GM18909 (cell line): ENCODE data around the gene ZNF462.
A peak's percentile ranks its signal among the peaks of the same experiment; 100 is the strongest.

Experiments used
- ATAC-seq: cut with Tn5 transposase; IDR thresholded peaks from one replicate; pipeline ENCODE4 v1.9.1; 2021; ENCODE audit warnings: mild to moderate bottlenecking; ENCODE audit not compliant: unreplicated experiment, poor library complexity

Gene ZNF462

DNA sequence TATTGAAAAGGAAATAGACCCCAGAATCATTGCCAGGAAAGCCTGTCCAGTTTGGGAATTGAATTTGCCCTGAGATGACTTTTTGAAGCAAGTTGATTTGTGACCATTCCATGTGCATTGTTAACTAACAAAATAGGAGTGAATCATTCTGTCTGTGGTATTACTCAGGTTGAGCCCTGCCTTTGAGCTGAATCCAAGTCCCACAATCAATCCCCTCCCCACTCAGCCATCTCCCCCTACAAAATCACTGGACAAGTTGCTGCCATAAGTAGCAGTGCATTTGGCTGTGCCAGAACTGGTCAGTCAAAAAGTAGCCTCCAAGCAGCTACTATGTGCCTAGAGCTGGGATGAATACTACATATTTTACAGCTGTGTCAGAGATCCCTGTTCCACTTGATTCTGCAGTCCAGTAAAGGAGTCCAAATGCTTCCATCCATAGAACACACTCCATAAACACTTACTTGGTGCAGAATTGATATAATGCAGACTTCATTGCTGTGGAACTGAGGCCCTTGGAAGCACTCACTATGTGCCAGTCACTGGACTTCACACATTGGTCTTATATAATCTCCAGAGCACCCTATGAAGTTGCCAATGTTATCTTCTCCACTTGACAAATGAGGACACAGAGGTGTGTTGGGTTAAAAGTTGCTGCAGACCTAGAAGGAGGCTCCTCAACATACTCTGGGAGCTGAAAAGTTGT lies 96.1 kb downstream of the ZNF462 start:
- ATAC-seq: no peak

DNA sequence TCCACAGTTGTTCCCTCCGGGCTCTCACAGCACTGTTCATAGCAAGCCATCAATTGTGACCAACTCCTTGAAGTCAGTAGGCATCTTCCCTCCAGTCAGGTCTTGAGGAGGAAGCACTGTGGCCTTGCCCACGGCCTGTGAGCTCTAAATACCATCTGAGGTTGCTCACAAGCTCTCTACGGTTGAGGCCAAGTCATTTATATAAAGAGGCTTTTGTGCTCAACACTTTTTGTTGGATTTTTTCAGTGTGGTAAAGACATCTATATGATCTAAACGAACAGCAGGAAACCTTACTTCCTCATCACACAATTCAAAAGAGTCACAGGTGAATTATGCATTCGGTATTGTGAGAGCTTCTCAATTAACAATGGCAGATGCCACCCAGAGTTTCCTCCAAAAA lies 97.3 kb downstream of the ZNF462 start:
- no peak for ATAC-seq

DNA sequence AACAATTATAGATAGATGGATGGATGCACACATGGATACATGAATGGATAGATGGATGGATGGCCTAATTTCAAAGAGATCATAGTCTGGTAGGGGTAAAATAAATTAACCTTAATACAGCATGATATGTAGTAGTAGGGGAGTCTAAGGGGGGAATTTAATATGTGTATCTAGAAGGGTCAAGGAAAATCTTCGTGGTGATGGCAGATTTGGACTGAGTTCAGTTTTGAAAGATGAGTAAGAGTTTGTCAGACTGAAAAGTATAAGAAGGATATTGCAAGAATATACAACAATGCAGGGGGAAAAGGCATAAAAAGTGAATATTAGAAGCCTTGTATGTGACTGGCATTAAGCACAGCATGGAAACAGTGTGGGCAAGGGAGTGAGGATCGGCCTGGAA lies 98.7 kb downstream of the ZNF462 start:
- no peak for ATAC-seq

DNA sequence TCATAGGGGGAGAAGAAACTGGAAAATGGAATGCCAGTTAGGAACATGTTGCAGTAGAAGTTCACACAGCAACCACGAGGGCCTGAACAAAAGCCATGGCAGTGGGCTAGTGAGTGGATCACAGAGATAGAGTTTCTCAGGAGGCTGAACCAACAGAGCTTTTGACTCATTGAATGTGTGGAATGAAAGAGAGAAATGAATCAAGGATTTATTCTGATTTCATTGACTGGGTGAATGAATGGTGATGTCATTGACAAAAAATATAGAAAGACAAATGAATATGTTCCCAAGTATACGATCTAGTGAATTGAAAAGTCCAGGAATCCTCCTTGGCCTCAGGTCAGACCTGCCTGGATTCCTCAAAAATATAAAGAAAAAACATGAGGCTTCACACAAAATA lies 99.2 kb downstream of the ZNF462 start:
- no peak for ATAC-seq

DNA sequence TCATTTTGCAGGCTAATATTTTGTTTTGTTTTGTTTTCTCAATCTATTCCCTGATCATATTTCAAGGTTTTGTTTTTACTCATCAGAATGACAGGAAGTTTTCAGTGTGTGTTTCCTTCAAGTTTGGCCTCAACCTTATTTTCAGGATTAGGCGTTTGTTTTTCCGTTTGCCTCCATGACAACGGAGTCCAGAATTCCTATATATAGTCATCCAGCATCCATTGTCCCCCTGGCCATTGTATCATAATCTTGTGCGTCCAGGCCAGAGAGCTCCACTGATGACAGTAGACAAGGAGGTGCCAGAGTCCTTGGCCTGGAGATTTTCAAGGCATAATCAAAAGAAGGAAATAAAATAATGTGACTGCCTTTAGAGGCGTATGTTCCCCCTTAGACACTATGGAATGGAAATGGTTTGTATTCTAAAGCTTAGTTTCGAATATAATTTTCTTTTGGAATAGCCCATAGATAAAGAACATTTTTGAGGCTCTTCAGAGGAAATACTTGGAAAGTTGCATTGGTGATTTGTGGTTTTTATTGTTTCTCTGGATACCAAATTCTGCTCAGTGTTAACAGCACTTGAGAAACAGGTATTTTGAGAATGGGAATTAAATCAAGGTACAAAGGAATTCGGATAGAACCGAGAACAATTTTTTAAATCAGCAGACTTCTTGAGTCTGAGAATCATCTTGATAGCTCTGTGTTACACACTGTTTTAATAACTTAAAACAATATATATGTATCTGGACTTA lies 99.8 kb downstream of the ZNF462 start:
- ATAC-seq: no peak

DNA sequence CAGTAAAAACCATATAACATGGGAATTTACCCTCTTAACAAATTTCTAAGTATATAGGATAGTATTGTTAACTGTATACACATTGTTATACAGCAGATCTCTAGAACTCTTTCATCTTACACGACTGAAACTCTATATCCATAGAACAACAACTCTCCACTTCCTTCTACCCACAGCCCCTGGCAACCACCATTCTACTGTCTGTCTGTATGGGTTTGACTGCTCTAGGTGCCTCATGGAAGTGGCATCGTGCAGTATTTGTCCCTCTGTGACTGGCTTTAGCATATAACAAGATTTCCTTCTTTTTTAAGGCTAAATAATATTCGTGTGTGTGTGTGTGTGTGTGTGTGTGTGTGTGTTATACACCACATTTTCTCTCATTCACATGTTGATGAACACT lies 100.7 kb downstream of the ZNF462 start:
- no peak for ATAC-seq

DNA sequence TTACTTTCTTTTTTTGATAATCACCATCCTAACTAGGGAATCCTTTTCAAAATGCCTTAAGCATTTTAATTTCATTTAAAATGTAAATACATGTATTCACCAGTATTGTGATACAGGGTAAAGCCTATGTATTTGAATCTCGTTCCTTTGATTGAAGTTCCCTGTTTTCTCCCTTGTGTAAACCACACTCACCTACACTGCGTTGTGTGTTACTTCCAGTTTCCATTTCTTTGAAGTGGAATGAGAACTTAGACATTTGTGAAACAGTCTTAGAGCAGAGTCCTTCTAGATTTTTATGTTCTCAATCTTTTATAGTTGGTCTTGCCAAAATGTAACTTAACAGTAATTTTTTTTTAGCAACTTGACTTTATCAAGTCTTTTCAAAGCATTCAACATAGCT lies 101.4 kb downstream of the ZNF462 start:
- ATAC-seq: no peak

DNA sequence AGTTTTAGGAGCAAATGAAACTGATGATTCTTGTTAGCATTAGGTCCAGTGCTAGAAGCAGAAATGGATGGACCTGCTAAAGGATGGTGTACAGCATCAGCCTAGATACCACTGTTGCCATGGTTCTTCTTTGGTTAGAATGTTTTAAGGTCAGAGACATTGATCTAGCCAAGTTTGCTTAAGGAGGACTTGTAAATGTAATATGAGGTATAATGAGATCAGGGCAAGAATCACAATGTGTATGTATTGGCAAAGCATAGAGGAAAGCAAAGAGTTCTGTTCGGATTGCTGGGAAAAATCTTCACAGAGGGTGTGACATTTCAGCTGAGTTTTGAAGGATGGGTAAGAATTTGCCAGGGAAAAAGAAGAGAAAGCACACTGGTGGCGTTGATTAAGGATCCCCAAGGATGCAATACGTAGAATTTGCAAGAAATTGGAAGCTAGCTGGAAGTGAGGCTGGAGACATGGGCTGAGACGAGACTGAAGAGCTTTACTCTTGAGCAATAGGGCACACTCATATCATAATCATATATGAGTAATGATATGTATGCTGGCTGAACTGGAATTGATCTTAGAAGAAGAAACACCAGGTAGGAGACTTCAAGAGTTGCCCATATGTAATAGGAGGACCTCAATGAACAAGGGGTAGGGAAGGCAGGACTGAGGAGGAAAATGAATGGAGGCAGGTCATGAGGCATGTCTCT lies 102.0 kb downstream of the ZNF462 start:
- no peak for ATAC-seq

DNA sequence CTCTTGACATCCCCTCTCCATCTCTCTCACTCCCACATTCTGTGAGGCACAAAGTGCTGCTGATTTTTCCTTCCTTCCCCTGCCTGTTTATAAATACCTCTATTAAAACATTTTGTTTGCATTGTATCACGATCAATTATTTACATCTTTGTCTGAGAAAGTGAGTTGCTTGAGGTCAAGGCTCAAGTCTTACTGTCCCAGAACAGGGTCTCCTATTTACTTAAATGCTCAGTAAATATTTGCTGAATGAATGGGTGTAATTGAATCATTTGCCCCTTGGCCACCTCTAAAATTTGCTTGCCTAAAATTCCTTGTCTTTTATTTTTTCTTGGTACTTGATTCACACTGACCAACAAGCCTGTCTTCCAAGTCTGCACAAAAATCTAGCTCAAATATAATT lies 103.5 kb downstream of the ZNF462 start:
- no peak for ATAC-seq

DNA sequence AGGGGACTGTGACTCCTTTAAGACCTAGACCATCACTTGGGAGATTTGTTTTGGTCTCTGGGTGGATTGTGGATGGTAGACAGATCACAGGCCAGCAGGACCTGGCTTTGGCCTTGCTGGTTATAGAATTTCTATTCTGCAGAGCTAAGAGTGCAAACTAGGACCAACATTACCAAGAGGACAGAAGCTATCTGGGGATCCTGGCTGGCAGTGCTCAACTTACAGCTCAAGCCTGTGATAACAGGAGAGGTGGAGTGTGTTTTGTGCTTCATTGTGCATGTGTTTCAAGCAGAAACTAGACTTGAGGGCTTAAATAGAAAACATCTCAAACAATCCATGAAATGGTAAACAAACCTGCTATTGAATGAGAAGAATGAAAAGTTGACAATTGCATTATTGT lies 106.7 kb downstream of the ZNF462 start:
- no peak for ATAC-seq

DNA sequence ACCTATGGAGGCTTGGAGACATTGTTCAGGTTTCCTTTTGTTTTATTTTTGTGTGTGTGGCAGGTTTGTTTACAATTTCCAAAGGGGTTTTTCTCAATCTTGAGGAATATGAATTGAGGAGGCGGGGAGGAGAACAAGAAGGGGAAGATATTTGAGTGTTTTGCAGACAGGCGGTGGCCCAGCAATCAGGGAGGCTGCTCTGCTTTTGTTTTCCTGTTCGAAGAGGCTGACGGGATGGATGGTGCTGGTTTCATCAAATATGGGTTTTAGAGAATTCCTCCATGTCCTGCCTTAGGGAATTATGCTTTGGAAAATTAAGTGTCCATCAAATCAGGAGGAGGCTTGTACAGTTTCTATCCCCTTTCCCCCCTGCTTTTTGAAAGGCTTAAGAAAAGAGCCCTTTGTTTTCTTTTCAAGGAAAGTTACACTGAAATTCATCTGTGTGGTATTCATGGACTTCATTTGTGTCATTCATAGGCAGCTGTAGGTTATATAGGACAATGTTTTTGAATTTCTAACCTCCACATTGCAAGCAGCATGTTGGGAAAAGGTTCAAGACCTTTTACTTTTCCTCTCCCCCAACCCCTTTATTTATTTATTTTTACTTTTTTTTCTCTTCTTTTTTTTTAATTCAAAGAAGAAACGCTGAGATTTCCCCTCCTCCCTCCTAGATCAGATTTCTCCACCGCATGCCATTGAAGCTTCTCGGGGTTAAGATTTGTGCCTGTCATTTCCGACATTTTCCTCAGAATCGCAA lies 107.4 kb downstream of the ZNF462 start:
- ATAC-seq: no peak

DNA sequence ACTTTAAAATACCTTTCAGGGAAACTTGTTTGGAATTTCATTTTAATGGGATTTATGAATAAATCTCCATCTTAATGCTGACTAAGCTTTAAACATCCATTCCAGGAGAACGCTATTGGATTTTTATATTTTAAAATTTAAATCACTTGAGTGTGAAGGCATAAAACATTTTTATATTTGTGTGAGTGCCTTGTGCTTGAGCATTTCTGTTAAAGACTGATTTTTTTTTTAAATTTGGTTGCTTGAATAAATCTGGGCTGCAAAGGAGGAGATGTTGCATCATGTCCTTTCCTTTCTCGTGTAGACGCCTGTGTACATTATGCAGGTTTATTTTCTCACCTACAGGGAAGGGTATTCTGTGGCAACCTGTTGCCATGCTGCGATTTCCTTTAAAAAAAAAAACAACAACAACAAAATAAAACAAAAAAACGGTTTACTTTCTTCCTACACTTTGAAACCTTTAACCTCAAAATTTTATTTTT lies 108.1 kb downstream of the ZNF462 start:
- no peak for ATAC-seq

DNA sequence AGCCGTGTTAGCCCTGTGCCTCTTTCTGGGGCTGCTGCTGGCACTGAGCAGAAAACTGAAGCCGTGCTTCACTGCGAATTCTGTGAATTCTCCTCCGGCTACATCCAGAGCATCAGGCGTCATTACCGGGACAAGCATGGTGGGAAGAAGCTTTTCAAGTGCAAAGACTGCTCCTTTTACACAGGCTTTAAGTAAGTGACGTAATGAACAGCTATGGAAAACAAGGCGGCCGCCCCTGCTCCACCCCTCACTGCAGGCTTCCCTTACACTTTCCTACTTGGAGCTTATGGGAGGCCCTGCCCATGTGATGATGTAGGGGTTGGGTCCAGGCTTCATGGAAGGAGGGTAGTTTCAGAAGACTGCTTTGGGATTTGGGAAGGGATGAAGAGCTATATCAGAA lies 109.1 kb downstream of the ZNF462 start:
- no peak for ATAC-seq

DNA sequence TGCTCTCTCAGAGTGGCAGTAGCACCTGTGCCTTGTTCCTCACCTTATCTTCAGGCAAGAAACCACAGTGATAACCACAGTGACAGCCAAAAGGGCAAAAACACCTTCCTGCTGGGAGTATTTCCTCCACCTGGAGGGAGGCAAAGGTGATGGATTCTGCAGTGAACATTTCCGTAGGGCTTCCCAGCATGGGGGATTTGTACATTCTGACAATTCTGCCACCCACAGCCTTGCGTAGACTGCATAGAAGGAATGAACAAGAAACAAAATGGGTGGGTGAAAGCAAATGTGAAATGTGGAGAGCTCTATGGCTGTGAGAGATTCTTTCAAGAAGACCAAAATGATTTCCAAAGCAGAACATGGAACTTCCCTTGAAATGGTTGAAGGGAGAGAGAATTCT lies 111.4 kb downstream of the ZNF462 start:
- no peak for ATAC-seq

DNA sequence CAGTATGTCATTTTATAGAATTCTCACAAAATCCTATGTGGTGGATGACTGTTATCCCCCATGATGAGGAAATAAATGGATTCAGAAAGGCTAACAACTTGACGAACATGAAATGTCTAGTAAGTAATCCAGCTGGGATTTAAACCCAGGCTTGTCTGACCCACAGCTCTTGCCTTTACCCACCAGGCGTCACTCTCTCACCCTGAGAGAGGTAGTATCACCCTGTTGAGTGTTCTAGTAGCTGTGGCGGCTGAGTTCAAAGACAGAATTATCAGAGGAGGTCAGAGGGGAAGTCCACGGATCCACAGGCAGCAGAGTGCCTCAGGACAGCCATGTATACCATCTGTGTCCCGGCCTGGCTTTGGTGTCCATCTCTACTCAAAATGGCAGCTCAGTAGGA lies 113.8 kb downstream of the ZNF462 start:
- no peak for ATAC-seq

DNA sequence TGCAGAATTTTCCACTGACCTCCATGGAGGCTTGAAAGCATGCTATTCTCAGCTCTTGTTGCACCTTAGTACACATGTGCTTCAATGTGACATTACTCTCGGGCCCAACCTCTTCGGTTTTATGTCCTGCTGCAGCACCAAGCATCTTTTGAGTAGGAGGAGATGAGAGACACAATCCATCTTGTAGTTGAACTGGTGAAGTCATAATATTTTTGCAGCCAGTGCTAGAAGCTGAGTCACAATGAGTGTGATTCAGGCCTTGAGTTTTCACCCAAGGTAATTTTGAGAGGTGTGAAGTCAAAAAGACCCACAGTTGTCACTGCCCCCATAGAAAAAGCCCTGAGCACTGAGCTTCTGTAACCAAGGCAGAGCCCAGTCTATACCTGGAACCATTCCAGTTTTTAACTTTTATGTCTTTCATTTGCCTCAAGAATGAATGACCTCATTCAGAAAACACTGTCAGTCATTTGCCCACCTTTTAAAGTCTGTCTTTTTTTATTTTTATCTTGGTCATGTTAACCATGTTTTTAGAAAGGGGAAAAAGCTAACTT lies 117.7 kb downstream of the ZNF462 start:
- no peak for ATAC-seq

DNA sequence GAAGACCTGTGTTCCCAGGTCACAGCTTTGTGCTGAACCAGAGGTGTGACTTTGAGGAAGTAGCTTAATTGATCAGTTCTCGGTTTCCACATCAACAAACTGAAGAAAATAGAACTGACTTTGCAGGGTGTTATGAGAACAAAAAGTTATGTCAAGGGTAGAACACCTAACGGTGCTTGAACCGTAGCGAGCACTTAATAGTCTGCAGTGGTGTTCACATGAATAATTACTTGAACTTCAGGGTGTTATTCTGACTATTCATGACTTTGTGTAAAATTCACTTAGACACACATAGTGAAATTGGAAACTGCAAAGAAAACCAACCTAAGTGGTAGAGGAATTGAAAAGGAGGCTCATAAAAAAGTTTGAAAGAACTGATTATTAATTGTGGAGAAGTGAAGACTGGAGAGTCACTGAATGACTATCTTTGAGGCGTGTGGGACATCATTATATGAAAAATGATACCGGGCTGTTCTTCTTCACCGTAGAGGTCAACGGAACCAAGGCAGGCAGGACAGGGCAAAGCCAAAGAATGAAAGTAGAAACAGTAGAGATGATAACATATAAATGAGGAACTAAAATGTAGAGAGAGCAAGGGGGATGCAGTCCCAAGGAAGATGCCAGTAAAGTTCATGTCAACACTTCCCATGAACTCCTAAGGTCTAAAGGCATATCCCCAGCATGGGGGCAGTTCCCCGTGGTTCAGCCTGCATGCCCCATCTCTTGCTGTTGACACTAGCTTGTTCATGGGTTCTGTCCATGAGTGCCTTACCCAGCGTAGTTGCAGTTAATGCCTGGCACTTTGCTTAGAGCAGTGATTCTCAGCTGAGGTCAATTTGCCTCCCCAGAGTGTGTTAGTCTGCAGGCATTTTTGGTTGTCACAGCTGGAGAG lies 118.7 kb downstream of the ZNF462 start:
- ATAC-seq: peak; percentile 79

DNA sequence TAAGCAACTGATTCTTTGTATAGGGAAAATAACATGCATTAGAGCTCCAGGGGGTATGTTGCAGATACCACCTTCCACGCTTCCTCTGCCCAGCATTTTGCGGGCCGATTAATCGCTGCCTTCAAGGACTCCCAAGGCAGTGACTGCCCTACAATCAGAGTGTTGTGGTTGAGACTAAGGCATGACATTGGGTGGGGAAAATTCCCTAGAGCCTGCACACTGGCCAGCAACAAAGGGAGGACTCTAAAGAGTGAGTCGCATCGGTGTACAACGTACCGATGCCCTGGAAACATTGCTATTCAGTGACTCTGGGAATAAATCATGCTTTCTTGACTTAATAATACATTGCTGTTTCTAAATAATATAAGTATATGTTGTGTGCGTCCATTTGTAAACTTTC lies 119.7 kb downstream of the ZNF462 start:
- ATAC-seq: no peak

DNA sequence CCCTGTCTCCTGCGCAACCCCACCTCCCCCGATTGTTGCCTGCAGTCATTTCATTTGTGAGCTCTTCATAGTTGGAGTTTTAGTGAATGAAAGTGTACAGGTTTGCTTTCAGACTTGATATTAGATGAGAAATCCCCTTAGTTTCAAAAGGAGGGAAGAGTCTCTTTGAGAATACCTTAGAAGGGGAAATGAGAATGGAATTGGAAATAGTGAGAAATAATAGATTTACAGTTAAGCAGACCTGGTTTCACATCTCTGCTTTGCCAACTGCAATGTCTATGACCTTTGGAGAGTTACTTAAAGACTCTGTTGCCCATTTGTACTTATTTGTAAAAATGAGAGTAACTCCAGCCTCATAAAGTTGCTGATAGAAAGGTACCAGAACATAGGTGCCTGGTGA lies 120.4 kb downstream of the ZNF462 start:
- ATAC-seq: no peak
